ENCODE results near the gene ZNF70. TPM values are rescaled to one million over a fixed set of nuclear protein-coding genes. Genes with fewer than 3 reads are reported as not detected.

The ZNF70 gene
- total RNA-seq, 2 experiments from 2014 or later, result 1.3 to 1.9 TPM

GRCh38 chr22:23713696-23714595 is 37.0 kb downstream of the ZNF70 start:
- intact Hi-C loops (cut with DNase I, micrococcal nuclease), result loop anchor here in 1 of 2 experiments (10.0 kb wide), 1 partner anchor 841 kb away; the partner anchor contains the start of genes GUCD1 and SNRPD3

GRCh38 chr22:23712256-23712655 is 38.7 kb downstream of the ZNF70 start:
- H3K36me3 Mint-ChIP-seq (ENCODE audit: low read depth), result peaks cover 63% of the 10 kb centered on the region
- H3K27me3 Mint-ChIP-seq, result no peaks in the 10 kb centered on the region
- no peak overlapping the region for H3K4me3 Mint-ChIP-seq
- peaks cover 46% of the 10 kb centered on the region for H3K4me1 Mint-ChIP-seq (ENCODE audit: low read depth)
- ChIA-PET POLR2A (interaction anchor here (1.0 kb wide), 1 partner anchor 145 kb away, joined by 3 read pairs; the partner anchor contains the start of gene SLC2A11), CTCF (no interaction called here)
- no peaks in the 10 kb centered on the region for H3K27me3 ChIP-seq (ENCODE audit: control insufficient read depth in 1 of 2, insufficient read depth in 2 of 2, low read length in 2 of 2)
- no peak overlapping the region for H3K27ac ChIP-seq (ENCODE audit: low read depth in 1 of 2, low read length in 2 of 2)
- TF ChIP-seq CTCF (IDR thresholded peaks at IDR 0.05), result no peak
- H3K9me3 Mint-ChIP-seq, result no peaks in the 10 kb centered on the region
- no peak for ATAC-seq (ENCODE audit: poor library complexity)
- no peak for DNase-seq
- H3K4me3 ChIP-seq (ENCODE audit: low read length), result no peak overlapping the region
- H3K27ac Mint-ChIP-seq, result no peak overlapping the region
- H3K4me1 ChIP-seq (ENCODE audit: insufficient read depth, low read length), result peaks cover 23% of the 10 kb centered on the region
- intact Hi-C loops (cut with DNase I, micrococcal nuclease), result loop anchor here in 1 of 2 experiments (10.0 kb wide), 1 partner anchor 843 kb away; the partner anchor contains the start of genes GUCD1 and SNRPD3
- H3K36me3 ChIP-seq (ENCODE audit: insufficient read depth, low read length), result peaks cover 72% of the 10 kb centered on the region
- no peaks in the 10 kb centered on the region for H3K9me3 ChIP-seq (ENCODE audit: control insufficient read depth in 1 of 2, insufficient read depth in 1 of 2, low read length in 2 of 2)

More at GRCh38 chr22:23713696-23714595, 37.0 kb downstream of the ZNF70 start:
- Histone ChIP-seq H3K4me1 (ENCODE audit: insufficient read depth, low read length) (peaks cover 27% of the 10 kb centered on the region), H3K27ac (ENCODE audit: low read depth in 1 of 2, low read length in 2 of 2) (no peak overlapping the region), H3K9me3 (ENCODE audit: control insufficient read depth in 1 of 2, insufficient read depth in 1 of 2, low read length in 2 of 2) (no peaks in the 10 kb centered on the region), H3K27me3 (ENCODE audit: control insufficient read depth in 1 of 2, insufficient read depth in 2 of 2, low read length in 2 of 2) (no peaks in the 10 kb centered on the region), H3K36me3 (ENCODE audit: insufficient read depth, low read length) (peaks cover 58% of the 10 kb centered on the region), H3K4me3 (ENCODE audit: low read length) (no peak overlapping the region)
- ChIA-PET CTCF (no interaction called here), POLR2A (interaction anchor here (5.7 kb wide), 1 partner anchor 18 kb away, joined by 74 read pairs; no protein-coding TSS in a partner anchor)
- H3K27ac Mint-ChIP-seq, result peak overlapping the region; percentile 74
- H3K27me3 Mint-ChIP-seq, result no peaks in the 10 kb centered on the region
- no peaks in the 10 kb centered on the region for H3K9me3 Mint-ChIP-seq
- TF ChIP-seq CTCF (IDR thresholded peaks at IDR 0.05), result no peak
- no peak for ATAC-seq (ENCODE audit: poor library complexity)
- H3K4me1 Mint-ChIP-seq (ENCODE audit: low read depth), result peaks cover 35% of the 10 kb centered on the region
- H3K4me3 Mint-ChIP-seq, result peak overlapping the region; percentile 67
- H3K36me3 Mint-ChIP-seq (ENCODE audit: low read depth), result peaks cover 46% of the 10 kb centered on the region
- no peak for DNase-seq

GRCh38 chr22:23709107-23709506 is 41.8 kb downstream of the ZNF70 start:
- intact Hi-C loops (cut with DNase I, micrococcal nuclease), result no loop called here
- H3K36me3 ChIP-seq (ENCODE audit: insufficient read depth, low read length), result peaks cover 96% of the 10 kb centered on the region
- no peaks in the 10 kb centered on the region for H3K9me3 Mint-ChIP-seq

More at GRCh38 chr22:23709107-23709506, 41.8 kb downstream of the ZNF70 start:
- Mint-ChIP-seq H3K27me3 (no peaks in the 10 kb centered on the region), H3K4me3 (no peak overlapping the region), H3K27ac (peak overlapping the region; percentile 58), H3K36me3 (ENCODE audit: low read depth) (peaks cover 89% of the 10 kb centered on the region), H3K4me1 (ENCODE audit: low read depth) (peaks cover 61% of the 10 kb centered on the region)
- TF ChIP-seq CTCF (IDR thresholded peaks at IDR 0.05), result no peak
- Histone ChIP-seq H3K27ac (ENCODE audit: low read depth in 1 of 2, low read length in 2 of 2) (no peak overlapping the region), H3K4me3 (ENCODE audit: low read length) (no peak overlapping the region), H3K4me1 (ENCODE audit: insufficient read depth, low read length) (peaks cover 5% of the 10 kb centered on the region), H3K9me3 (ENCODE audit: control insufficient read depth in 1 of 2, insufficient read depth in 1 of 2, low read length in 2 of 2) (no peaks in the 10 kb centered on the region), H3K27me3 (ENCODE audit: control insufficient read depth in 1 of 2, insufficient read depth in 2 of 2, low read length in 2 of 2) (no peaks in the 10 kb centered on the region)
- DNase-seq (no peak), ATAC-seq (ENCODE audit: poor library complexity) (no peak)
- ChIA-PET CTCF (no interaction called here), POLR2A (no interaction called here)

All from CD4-positive, alpha-beta T cell (primary cell).